ENCODE results near the gene RUNX2.

DNA sequence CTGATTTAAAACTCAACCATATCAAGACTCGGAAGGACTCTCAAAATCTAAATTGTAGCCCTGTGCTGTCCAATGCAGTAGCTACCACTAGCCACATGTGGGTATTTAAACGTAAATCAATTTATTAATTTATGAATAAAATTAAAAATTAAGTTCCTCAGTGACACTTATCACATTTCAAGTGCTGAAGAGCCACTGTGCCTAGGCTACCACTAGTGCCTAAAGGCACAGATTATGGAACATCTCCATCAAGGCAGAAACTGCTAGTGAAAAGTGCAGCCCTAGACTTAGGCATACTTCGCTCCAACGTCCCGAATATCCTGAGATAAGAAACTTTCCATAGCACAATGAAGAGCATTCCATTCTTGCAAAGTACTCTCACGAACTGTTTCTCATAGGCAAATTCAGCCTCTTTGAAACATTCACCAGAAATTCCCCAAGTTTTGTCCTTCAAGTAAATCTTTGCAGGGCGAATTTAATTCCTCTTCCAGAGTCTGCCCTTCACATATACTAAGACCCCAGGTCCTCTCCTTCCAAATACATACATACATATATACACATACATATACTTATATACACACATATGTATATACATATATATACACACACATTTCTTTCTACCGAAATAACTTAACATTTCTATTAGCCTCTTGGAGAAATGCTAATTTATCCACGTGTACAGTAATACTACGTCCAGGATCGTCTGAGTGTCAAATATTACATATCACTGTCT lies 48.3 kb downstream of the RUNX2 start:
- TF ChIP-seq, protein P1, sequence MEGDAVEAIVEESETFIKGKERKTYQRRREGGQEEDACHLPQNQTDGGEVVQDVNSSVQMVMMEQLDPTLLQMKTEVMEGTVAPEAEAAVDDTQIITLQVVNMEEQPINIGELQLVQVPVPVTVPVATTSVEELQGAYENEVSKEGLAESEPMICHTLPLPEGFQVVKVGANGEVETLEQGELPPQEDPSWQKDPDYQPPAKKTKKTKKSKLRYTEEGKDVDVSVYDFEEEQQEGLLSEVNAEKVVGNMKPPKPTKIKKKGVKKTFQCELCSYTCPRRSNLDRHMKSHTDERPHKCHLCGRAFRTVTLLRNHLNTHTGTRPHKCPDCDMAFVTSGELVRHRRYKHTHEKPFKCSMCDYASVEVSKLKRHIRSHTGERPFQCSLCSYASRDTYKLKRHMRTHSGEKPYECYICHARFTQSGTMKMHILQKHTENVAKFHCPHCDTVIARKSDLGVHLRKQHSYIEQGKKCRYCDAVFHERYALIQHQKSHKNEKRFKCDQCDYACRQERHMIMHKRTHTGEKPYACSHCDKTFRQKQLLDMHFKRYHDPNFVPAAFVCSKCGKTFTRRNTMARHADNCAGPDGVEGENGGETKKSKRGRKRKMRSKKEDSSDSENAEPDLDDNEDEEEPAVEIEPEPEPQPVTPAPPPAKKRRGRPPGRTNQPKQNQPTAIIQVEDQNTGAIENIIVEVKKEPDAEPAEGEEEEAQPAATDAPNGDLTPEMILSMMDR (IDR thresholded peaks at IDR 0.05; ENCODE audit: insufficient read depth, low read depth, low read length), result no peak
- TF ChIP-seq EZH2 (IDR thresholded peaks at IDR 0.05; ENCODE audit: insufficient read depth, low read length), result no peak
